HG02588 (cell line): ENCODE results near the gene UBASH3B.
"Not testable (repeated sequence)": the region's sequence is repeated elsewhere in the genome, so short reads cannot be mapped to it uniquely, and the experiment has no call there.

Experiments
- ATAC-seq: cut with Tn5 transposase; IDR thresholded peaks from one replicate; pipeline ENCODE4 v1.9.1; 2021; ENCODE audit warnings: mild to moderate bottlenecking, moderate library complexity; ENCODE audit not compliant: unreplicated experiment

UBASH3B gene

GRCh38 chr11:122729139-122729538, 73.6 kb downstream of the UBASH3B start:
- ATAC-seq, result no peak

DNA sequence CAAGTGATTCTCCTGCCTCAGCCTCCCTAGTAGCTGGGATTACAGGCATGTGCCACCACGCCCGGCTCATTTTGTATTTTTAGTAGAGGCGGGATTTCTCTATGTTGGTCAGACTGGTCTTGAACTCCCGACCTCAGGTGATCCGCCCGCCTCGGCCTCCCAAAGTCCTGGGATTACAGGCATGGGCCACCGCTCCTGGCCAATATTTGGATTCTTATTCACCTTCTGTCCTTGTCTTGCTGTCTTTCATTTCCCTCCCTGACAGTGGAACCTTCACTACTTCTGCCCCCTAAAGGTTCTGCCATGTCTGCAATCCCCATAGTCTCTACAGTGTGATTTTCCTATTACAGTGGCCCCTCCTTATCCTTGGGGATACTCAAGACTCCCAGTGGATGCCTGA, 75.2 kb downstream of the UBASH3B start:
- ATAC-seq, result not testable (repeated sequence)

DNA sequence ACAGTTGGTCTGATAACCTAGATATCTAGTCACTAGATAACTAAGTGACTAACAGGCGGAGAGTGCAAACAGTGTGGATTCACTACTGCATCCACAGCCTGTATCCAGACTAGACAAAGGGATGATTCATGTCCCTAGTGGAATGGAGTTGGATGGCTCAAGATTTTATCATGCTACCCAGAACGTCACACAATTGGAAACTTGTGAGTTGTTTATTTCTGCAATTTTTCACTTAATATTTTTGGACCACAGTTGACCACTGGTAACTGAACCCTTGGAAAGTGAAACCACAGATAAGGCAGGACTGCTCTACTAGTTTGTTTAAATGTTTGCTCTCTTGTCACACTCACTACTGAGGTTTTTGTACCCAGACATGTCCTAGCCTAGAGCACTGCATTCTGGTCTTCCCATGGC, 76.0 kb downstream of the UBASH3B start:
- ATAC-seq, result no peak

DNA sequence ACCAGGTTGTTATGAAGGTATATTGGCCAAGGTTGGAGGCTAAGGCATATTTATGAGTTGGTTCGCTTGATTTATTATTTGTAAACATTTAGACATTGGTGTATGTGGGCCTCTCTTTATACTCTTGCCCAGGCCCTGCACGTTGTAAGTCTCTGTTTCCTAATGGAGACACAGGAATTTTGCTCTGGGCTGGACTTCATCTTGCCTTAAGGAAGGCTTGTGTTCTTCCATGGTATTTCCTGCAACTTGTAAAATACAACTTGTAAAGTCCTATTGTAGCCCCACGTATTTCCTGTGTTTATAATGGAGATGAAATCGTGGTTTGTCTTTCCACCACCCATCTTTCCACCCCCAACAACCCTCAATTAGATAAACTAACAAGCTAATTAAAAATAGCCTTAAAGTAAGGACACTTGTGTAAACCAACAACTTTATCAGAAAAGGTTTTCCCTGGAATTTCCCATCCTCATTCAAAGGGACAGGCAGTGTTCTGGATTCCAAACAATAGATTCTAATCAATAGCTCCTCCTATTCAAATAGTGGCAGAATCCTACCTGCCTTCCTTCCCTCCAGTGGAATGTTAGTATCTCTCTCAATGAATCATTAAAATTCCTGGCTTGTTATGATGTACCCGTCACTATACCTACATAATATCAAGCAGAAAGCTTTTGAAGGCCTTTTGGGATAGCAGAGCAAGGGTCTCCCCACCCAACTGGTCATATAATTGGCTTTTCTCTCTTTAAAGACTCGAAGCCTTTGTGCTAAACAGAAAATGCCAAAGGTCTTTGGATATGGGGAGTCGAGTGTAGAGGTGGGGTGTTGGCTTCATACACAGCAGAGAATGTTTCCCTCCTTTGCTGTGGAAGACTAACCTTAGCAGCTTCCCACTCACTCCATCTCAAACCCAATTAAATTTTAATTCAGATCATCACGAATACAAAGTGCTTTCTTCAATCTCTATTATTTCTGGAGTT, 77.1 kb downstream of the UBASH3B start:
- ATAC-seq, result no peak

DNA sequence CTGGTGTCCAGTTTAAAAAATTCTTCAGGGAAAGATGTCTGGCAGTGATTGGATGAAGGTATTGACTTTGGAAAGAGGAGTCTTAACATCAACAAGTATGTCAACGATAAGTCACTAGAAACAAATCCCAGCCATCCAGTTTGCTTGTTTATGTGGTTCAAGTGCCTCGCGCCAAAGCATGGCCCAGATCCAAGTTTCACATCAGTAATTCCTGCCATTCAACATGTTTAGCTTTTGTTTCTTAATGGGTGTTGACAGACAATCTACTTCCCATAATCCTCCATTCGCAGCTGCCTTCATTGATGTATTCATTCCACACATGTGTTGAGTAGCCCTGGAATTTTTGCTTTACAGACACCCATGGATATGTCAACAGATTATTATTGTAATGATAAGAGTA, 77.8 kb downstream of the UBASH3B start:
- ATAC-seq, result no peak

- ATAC-seq, result no peak
These were observed 79.5 kb downstream of the UBASH3B start for GRCh38 chr11:122734848-122735496.

GRCh38 chr11:122737951-122738693, 82.6 kb downstream of the UBASH3B start:
- no peak for ATAC-seq

GRCh38 chr11:122741613-122742300, 86.2 kb downstream of the UBASH3B start:
- ATAC-seq, result no peak

DNA sequence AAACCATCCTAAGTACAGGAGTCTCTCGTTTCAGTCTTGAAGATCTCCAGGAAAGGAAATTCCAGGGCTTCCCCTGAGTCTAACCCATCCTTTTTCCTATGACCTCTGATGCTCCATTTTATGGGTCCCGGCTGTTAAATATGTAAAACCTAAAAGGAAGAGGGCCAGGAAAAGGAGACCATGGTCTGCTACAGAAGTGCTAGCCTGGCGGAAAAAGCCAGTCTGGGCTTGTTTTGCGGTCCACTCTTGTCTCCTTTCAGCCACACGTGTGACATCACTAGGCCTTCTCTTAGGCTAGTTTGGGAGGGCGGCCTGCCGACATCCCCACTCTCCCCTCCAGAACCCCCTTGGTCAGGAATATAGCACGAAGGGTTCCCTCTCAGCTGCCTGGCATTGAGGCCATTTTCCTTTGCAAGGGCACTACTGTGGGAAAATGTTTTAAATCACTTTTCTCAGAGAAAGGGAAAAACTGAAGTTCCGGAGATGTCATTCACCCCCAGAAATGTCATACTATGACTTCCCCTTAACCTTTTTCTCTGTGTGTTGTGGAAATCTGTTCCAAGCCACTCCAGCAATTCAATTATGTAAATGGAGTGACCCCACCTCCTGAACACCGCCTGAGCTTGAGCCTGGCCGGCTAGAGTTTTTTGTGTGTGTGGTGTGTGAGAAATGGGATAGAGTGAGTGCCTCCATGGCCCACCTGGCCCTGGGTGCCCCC, 86.9 kb downstream of the UBASH3B start:
- no peak for ATAC-seq

DNA sequence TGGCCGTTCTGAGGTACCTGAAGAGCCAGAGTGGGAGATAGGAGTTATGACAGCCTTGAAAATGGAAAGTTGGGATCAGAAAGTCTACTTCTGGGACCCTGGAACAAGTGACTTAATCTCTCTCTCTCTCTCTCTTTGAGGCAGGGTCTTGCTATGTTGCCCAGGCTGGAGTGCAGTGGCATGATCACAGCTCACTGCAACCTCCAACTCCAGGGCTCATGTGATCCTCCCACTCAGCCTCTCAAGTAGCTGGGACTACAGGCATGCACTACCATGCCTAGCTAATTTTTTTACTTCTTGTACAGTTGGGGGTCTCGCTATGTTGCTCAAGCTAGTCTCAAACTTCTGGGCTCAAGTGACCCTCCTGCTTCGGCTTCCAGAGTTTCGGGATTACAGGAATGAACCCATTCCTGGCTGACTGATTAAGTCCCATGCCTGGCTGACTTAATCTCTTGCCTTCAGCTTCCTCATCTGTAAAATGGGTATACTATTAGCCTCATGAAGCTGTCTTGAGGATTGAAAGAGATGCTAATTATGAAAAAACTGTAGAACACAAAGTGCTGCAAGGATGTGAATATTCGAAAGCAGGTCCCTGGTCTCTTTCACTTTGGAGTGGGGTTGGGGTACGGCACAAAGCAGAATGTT, 87.7 kb downstream of the UBASH3B start:
- ATAC-seq, result no peak

- ATAC-seq, result peak; percentile 61
These were observed 88.4 kb downstream of the UBASH3B start for GRCh38 chr11:122743949-122744348.

GRCh38 chr11:122744357-122744756, 88.8 kb downstream of the UBASH3B start:
- ATAC-seq, result peak; percentile 0

DNA sequence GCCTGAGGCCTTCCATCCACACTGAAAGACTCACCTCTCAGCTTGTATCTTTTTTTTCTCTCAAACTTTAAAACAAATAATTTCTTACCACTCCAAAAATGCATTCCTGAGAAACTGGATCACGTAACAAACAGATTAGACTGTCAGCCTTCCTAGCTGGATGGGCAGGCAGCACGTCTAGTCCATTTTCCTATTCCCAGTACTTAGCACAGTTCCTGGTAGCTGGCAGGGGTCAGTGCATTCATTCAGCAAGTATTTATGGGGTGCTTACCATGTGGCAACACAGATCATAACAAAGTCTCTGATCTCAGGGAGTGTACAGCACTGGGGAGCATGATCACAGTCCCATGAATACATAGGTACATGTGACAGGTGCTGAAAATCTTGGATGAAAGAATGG, 89.6 kb downstream of the UBASH3B start:
- ATAC-seq, result no peak

- ATAC-seq, result peak; percentile 67
These were observed 90.5 kb downstream of the UBASH3B start for GRCh38 chr11:122746050-122746478.

- no peak for ATAC-seq
These were observed 91.2 kb downstream of the UBASH3B start for GRCh38 chr11:122746611-122747244.

DNA sequence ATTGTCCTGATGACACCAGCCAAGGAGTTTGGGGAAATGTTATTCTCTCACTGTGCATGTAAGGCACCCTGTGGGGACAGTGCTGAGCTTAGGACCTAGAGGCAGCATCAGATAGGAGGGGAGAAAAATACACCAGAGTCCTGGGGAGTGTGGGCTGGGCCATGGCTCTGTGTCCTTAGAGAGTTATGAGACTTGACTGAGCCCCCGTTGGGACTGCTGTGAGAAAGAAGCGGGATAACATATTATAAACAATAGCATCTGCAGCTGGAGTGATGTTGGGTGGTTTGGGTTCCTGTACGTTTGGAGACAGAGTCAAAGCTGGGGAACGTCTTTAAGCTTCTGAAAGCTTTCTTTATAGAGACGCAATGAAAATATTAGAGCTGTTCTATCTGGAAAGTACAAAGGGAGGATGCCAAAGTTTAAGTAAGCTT, 91.8 kb downstream of the UBASH3B start:
- no peak for ATAC-seq

DNA sequence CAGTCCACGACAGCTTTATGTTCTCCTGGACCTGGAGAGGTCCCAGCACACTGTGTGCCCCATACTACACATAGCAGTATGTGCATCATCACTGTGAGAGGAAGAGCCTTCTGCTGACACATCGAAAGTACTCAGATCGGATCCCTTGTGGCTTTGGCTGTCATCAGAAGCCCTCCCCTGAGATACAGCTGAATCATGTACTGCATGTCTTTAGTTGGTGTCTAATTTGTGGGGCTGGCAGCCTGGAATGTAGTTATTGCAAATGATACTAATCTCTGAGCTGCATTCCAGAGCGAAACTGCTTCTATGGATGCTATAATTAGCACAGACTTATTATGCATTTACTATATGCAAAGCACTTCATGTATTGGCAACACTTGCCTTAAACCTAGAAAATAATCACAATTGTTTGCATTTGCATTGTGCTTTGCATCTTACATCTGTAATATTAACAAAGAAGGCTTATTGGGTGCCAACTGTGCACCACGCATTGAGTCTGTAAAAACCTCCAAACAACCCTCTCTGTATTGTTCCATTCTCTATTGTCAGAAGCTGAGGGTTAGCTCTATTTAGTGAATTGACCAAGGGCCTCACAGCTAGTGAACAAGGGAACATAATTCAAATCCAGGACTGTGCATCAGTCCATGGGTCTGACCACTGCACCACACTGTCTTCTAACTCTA, 93.6 kb downstream of the UBASH3B start:
- ATAC-seq, result peak; percentile 73

DNA sequence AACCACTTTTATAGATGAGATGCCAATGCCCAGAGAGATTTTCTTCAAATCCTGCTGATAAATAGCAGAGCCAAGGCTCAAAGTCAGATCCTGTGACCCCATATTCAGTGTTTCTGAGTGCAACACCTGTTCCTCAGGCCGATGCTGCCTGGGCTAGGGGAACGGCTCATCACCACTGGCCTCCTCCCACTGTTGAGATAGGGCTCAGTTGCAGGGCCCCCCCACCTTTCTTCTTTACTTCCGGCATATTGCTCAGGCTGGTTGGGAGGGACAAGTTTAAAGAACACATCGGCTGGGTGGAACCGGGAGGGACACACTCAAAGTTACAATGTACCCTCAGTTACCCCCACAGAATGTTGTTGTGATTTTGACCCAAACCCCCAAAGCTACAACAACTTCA, 94.5 kb downstream of the UBASH3B start:
- no peak for ATAC-seq
